ENCODE results near the gene ARMC2.
"Not testable (repeated sequence)": the region's sequence is repeated elsewhere in the genome, so short reads cannot be mapped to it uniquely, and the experiment has no call there.

The ARMC2 gene

GRCh38 chr6:108877046-108877751, 29.0 kb downstream of the ARMC2 start:
- TF ChIP-seq CTCF (IDR thresholded peaks at IDR 0.05; ENCODE audit: low read depth, low read length), result no peak
- Histone ChIP-seq H3K9me3 (no peaks in the 10 kb centered on the region), H3K36me3 (no peaks in the 10 kb centered on the region), H3K4me1 (no peaks in the 10 kb centered on the region), H3K27me3 (no peaks in the 10 kb centered on the region), H3K4me3 (ENCODE audit: low read depth, low read length) (no peak overlapping the region)
- no peak for DNase-seq

- Histone ChIP-seq H3K4me3 (ENCODE audit: low read depth, low read length) (no peak overlapping the region), H3K4me1 (no peaks in the 10 kb centered on the region), H3K9me3 (no peaks in the 10 kb centered on the region), H3K27me3 (no peaks in the 10 kb centered on the region), H3K36me3 (no peaks in the 10 kb centered on the region)
- no peak for DNase-seq
- TF ChIP-seq CTCF (IDR thresholded peaks at IDR 0.05; ENCODE audit: low read depth, low read length), result no peak
Measured at GRCh38 chr6:108878942-108879341, 30.7 kb downstream of the ARMC2 start.

GRCh38 chr6:108883172-108883571, 35.0 kb downstream of the ARMC2 start:
- TF ChIP-seq CTCF (IDR thresholded peaks at IDR 0.05; ENCODE audit: low read depth, low read length), result no peak
- no peak overlapping the region for H3K4me3 ChIP-seq (ENCODE audit: low read depth, low read length)
- no peak for DNase-seq
- no peaks in the 10 kb centered on the region for H3K4me1 ChIP-seq
- no peaks in the 10 kb centered on the region for H3K9me3 ChIP-seq
- no peaks in the 10 kb centered on the region for H3K36me3 ChIP-seq
- no peaks in the 10 kb centered on the region for H3K27me3 ChIP-seq

- no peak for DNase-seq
- no peak for TF ChIP-seq CTCF (IDR thresholded peaks at IDR 0.05; ENCODE audit: low read depth, low read length)
- no peaks in the 10 kb centered on the region for H3K4me1 ChIP-seq
Measured at GRCh38 chr6:108884211-108885059, 36.2 kb downstream of the ARMC2 start.

GRCh38 chr6:108888052-108888451, 39.8 kb downstream of the ARMC2 start:
- Histone ChIP-seq H3K4me3 (ENCODE audit: low read depth, low read length) (no peak overlapping the region), H3K36me3 (no peaks in the 10 kb centered on the region), H3K4me1 (no peaks in the 10 kb centered on the region), H3K27me3 (no peaks in the 10 kb centered on the region), H3K9me3 (no peaks in the 10 kb centered on the region)
- TF ChIP-seq CTCF (IDR thresholded peaks at IDR 0.05; ENCODE audit: low read depth, low read length), result no peak
- no peak for DNase-seq

More at GRCh38 chr6:108884211-108885059, 36.2 kb downstream of the ARMC2 start:
- Histone ChIP-seq H3K9me3 (no peaks in the 10 kb centered on the region), H3K4me3 (ENCODE audit: low read depth, low read length) (no peak overlapping the region), H3K36me3 (no peaks in the 10 kb centered on the region), H3K27me3 (no peaks in the 10 kb centered on the region)

- Histone ChIP-seq H3K9me3 (no peaks in the 10 kb centered on the region), H3K27me3 (no peaks in the 10 kb centered on the region), H3K4me1 (no peaks in the 10 kb centered on the region), H3K36me3 (no peaks in the 10 kb centered on the region), H3K4me3 (ENCODE audit: low read depth, low read length) (no peak overlapping the region)
- TF ChIP-seq CTCF (IDR thresholded peaks at IDR 0.05; ENCODE audit: low read depth, low read length), result no peak
- no peak for DNase-seq
Measured at GRCh38 chr6:108888745-108889144, 40.5 kb downstream of the ARMC2 start.

- not testable (repeated sequence) for H3K4me3 ChIP-seq (ENCODE audit: low read depth, low read length); H3K36me3 ChIP-seq; H3K4me1 ChIP-seq; DNase-seq; H3K9me3 ChIP-seq; H3K27me3 ChIP-seq
Measured at GRCh38 chr6:108890898-108891297, 42.7 kb downstream of the ARMC2 start.
